Fibroblast of skin of abdomen (primary cell): ENCODE data around the gene APBB1.

Source experiments
- DNase-seq: peaks from one replicate; pipeline ENCODE4 v3.0.0-alpha.2; 2013

The APBB1 gene

GRCh38 chr11:6351782-6352382 lies 67.0 kb downstream of the APBB1 start:
- DNase-seq, result no peak

- DNase-seq, result no peak
These were observed 68.4 kb downstream of the APBB1 start for GRCh38 chr11:6350486-6350885.

- no peak for DNase-seq
These were observed 68.9 kb downstream of the APBB1 start for GRCh38 chr11:6350043-6350442.

DNA sequence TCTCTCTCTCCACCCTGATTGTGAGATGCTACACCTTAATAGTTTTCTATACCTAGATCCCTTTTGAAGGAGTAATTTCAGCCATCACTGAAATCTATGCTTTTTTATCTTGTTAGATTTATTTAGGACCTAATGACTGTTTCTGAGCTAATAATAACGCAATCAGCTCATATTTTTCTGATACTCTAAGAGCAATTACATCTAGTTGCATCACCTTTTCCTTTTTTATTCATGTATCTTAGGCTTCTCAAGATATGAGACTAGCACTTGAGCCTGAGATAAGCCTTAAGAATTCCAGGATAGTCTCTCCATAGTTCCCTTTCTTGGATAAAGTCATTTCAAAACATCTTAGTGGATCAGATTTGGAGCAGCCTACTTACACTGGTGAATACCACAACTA lies 73.5 kb downstream of the APBB1 start:
- peak; percentile 28 for DNase-seq
